Measurements from ENCODE around the gene BAHCC1. TPM values are rescaled to one million over a fixed set of nuclear protein-coding genes. Genes with fewer than 3 reads are reported as not detected.

Gene BAHCC1
- total RNA-seq (2013; cell fraction: nucleolus; rRNA removed) = 0.32 and 0.84 TPM in 2 replicates
- total RNA-seq (2014; rRNA removed) (under 0.01 TPM in 1 of 2 replicates, not detected in the other), total RNA-seq (2014; rRNA removed; fragmentation: Illumina TruSeq; extraction: Trizol) (not detected in 2 replicates), total RNA-seq (2021) (0.10 and 0.45 TPM in 2 replicates), polyA plus RNA-seq (2011; rRNA removed) (0.12 TPM in 1 of 2 replicates, not detected in the other), polyA plus RNA-seq (2014; fragmentation: Illumina TruSeq; extraction: Trizol) (not detected in 2 replicates), polyA plus RNA-seq (2014; fragmentation: Nextera tagmentation; extraction: Ambion mirVana) (not detected), polyA plus RNA-seq (2014; rRNA removed) (0.03 TPM in 2 replicates), polyA plus RNA-seq (2016; fragmentation: Nextera tagmentation; extraction: Ambion mirVana) (under 1 TPM in 1 of 2 experiments, not detected in 1; 0.14 TPM), polyA minus RNA-seq (2011; rRNA and poly(A)+ RNA removed) (0.10 TPM in 1 of 2 replicates, not detected in the other), Bru-seq, nascent RNA (percentile 7 among the genes with signal in this experiment), BruChase-seq, experiment 1, labeled RNA remaining after a 6-hour chase (percentile 13 among the genes with signal in this experiment), BruChase-seq, experiment 2, labeled RNA remaining after a 2-hour chase (percentile 13 among the genes with signal in this experiment)
- polyA plus RNA-seq (2011; ENCODE audit: low read depth) = not detected
- polyA plus RNA-seq (2011; cell fraction: cytosol; rRNA removed) = 0.01 and 0.07 TPM in 2 replicates
- 0.32 and 0.75 TPM in 2 replicates for polyA plus RNA-seq (2011; cell fraction: nucleus; rRNA removed)
- polyA plus RNA-seq (2012) = 0.03 and 0.07 TPM in 2 replicates
- not detected in 2 replicates for polyA minus RNA-seq (2011; cell fraction: cytosol; rRNA and poly(A)+ RNA removed)
- polyA minus RNA-seq (2011; cell fraction: nucleus; rRNA and poly(A)+ RNA removed) = 0.48 and 0.67 TPM in 2 replicates
- long read RNA-seq, experiment 1 = 0 reads
- long read RNA-seq, experiment 2 = 0 reads

DNA sequence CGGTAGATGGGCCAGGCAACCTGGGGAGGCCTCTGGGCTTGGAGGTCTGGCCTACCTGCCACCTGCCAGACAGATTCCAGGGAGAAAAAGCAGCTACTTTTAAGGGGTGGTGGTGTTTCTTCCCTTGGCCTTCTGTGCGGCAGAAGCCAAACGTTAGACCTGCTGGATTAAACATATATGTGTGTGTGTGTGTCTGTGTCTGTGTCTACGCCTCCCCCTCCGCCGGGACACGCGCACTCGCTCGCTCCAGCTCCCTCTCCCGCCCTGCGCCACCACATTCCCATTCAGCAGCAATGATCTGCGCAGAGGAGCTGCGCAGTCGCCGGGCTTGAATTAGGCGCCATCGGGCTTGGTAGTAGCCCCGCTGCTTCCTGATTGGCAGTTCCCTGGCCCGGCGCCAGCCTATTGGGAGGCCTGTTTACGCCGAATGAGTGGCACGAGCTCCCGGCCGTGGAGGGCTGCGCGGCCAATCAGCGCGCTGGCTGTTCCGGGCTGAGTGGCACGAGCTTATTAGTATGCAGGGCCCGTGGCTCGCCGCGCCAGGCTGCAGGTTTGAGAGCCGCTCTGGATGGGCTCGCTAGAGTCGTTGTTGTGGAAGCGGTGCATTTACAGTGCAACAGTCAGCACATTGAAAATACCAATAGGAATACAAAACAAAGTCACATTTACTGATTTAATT lies at the start of gene BAHCC1:
Gene BAHCC1, plus strand, starts transcription at position 537 of the 679 bp plus-strand sequence. CDS start 4,283 bp downstream, outside the sequence.
- no TSS peak for BruUV-seq (replicated peaks)
- Histone ChIP-seq H3K4me3 (no peak within 1 kb of the TSS), H3K4me1 (ENCODE audit: control insufficient read depth, insufficient read depth, low read length) (no peaks in the 10 kb centered on the region), H3K4me2 (ENCODE audit: control insufficient read depth, insufficient read depth) (peak within 1 kb of the TSS; percentile 15; the same call in 1 of the 2 replicates), H3K9ac (ENCODE audit: control insufficient read depth, insufficient read depth, low read length) (no peak within 1 kb of the TSS), H3K9me3 (replicated peaks; ENCODE audit: control insufficient read depth, insufficient read depth, low read length) (no peaks in the 10 kb centered on the region; the same call in 2 of the 3 replicates), H3K27ac (ENCODE audit: control insufficient read depth, insufficient read depth) (no peak within 1 kb of the TSS), H3K79me2 (ENCODE audit: control insufficient read depth, insufficient read depth, low read length) (no peaks in the 10 kb centered on the region), H3K27me3 (replicated peaks in 1 of 2; ENCODE audit: control insufficient read depth in 2 of 2, insufficient read depth in 2 of 2, low read length in 1 of 2) (peaks cover 20 to 41% of the 10 kb centered on the region in 2 experiments), H4K20me1 (ENCODE audit: control insufficient read depth, insufficient read depth) (no peaks in the 10 kb centered on the region), H3K36me3 (ENCODE audit: control insufficient read depth in 2 of 2, insufficient read depth in 2 of 2, low read length in 1 of 2) (no peaks in the 10 kb centered on the region), H2AFZ (ENCODE audit: control insufficient read depth, low read depth, low read length) (no peak within 1 kb of the TSS)
- ChIA-PET POLR2A (no interaction called here), CTCF (interaction anchor here (0.7 to 0.9 kb wide), 2 partner anchors 102 to 166 kb away, joined by 3 to 5 read pairs; no protein-coding TSS in a partner anchor), SMC1A (ENCODE audit: uncharacterized antibody, unreplicated experiment) (no interaction called here), RAD21 (ENCODE audit: unreplicated experiment) (no interaction called here)
- FAIRE-seq (peak; percentile 83), ATAC-seq (peak; percentile 70), DNase-seq (ENCODE audit: low read depth, low spot score) (no peak)
- intact Hi-C loops (cut with micrococcal nuclease; ENCODE audit: unreplicated experiment) (loop anchor here (10.0 kb wide), 1 partner anchor 100 kb away; the partner anchor contains the start of gene SLC38A10), in situ Hi-C loops (cut with MboI) (no loop called here)
- 6% methylated on average over 39 of the region's 40 CpGs for WGBS (ENCODE audit: insufficient coverage, insufficient replicate concordance, low lambda C conversion rate, missing lambda C conversion rate)
- TF ChIP-seq BHLHE40 (IDR thresholded peaks at IDR 0.05; ENCODE audit: borderline replicate concordance in 1 of 2, low read depth in 2 of 2, low read length in 1 of 2) = peak; percentile 29 to 88; a peak in 3 of 4 replicates
- TF ChIP-seq SUZ12 (IDR thresholded peaks at IDR 0.05; ENCODE audit: unreplicated experiment) = peak; percentile 14
- no peak for TF ChIP-seq EP300 (IDR thresholded peaks at IDR 0.05; ENCODE audit: borderline replicate concordance in 1 of 2, control insufficient read depth in 1 of 2, low read depth in 2 of 2, low read length in 2 of 2)
- peak; percentile 79 for TF ChIP-seq NFYB (IDR thresholded peaks at IDR 0.05; ENCODE audit: insufficient read depth, low read depth, low read length)
- peak; percentile 86 for TF ChIP-seq E2F4 (IDR thresholded peaks at IDR 0.05; ENCODE audit: low read depth, low read length)
- TF ChIP-seq NRF1 (conservative IDR thresholded peaks at IDR 0.05; ENCODE audit: low read depth, low read length) = 0 out of 2 replicates have a peak, but pooled peaks have one; percentile 8
- TF ChIP-seq SP1 (IDR thresholded peaks at IDR 0.05; ENCODE audit: low read depth, low read length) = peak; percentile 64
- no peak for TF ChIP-seq ZSCAN29 (IDR thresholded peaks at IDR 0.05)
- peak; percentile 94 for TF ChIP-seq PKNOX1 (IDR thresholded peaks at IDR 0.05)
- TF ChIP-seq PBX3 (IDR thresholded peaks at IDR 0.05; ENCODE audit: insufficient replicate concordance, low read depth, low read length) = peak; percentile 83
- TF ChIP-seq MXI1 (IDR thresholded peaks at IDR 0.05; ENCODE audit: low read depth, low read length) = no peak
- no peak for TF ChIP-seq TCF12 (IDR thresholded peaks at IDR 0.05; ENCODE audit: low read depth, low read length)
- peak; percentile 62 for TF ChIP-seq BMI1 (IDR thresholded peaks at IDR 0.05; ENCODE audit: borderline replicate concordance)
- no peak for TF ChIP-seq NR2C2 (IDR thresholded peaks at IDR 0.05; ENCODE audit: borderline replicate concordance, control insufficient read depth, insufficient read length, low read depth)
